Sigmoid colon (tissue), 7 donors: ENCODE measurements around the gene SLC23A3. TPM values are rescaled to one million over a fixed set of nuclear protein-coding genes. Genes with fewer than 3 reads are reported as not detected.

ENCODE experiments used
- DNase-seq: peaks from one replicate; pipeline ENCODE4 v3.0.0-alpha.2; 2019
- H3K27ac ChIP-seq, 4 donors: fragments of 200-600 bp; sonication (generic); one replicate each; pipeline ENCODE4 v1.5.1; 2016 to 2019; ENCODE audit warnings: mild to moderate bottlenecking in 1 of 4
- H3K27me3 ChIP-seq, 3 donors: fragments of 200-600 bp; sonication (generic); one replicate each; pipeline ENCODE4 v1.5.1; 2019; ENCODE audit warnings: mild to moderate bottlenecking in 1 of 3
- H3K36me3 ChIP-seq, 4 donors: fragments of 200-600 bp; sonication (generic); one replicate each; pipeline ENCODE4 v1.5.1; 2016 to 2019
- H3K4me1 ChIP-seq, 4 donors: fragments of 200-600 bp; sonication (generic); one replicate each; pipeline ENCODE4 v1.5.1; 2017 to 2019
- H3K4me3 ChIP-seq, 4 donors: fragments of 200-600 bp; sonication (generic); one replicate each; pipeline ENCODE4 v1.5.1; 2017 to 2019; ENCODE audit warnings: mild to moderate bottlenecking in 2 of 4, moderate library complexity in 1 of 4
- H3K9me3 ChIP-seq, 4 donors: fragments of 200-600 bp in 3 of 4; sonication (generic) in 3 of 4; one replicate each; pipeline versions ENCODE4 v1.5.1 to v1.6.1; 2013 to 2019
- EP300 ChIP-seq, 4 donors: sonication (generic); formaldehyde crosslinking; IDR thresholded peaks; one replicate each; pipeline ENCODE4 v1.6.1; 2017; ENCODE audit warnings: antibody characterized with exemption in 4 of 4
- POLR2A ChIP-seq, 2 donors: fragments of 450-650 bp; IDR thresholded peaks; one replicate each; pipeline ENCODE4 v1.6.1; 2016; ENCODE audit warnings: antibody characterized with exemption in 2 of 2, mild to moderate bottlenecking in 2 of 2, moderate library complexity in 2 of 2
- POLR2AphosphoS5 ChIP-seq, 4 donors: sonication (generic); formaldehyde crosslinking; IDR thresholded peaks; one replicate each; pipeline ENCODE4 v1.6.1; 2017; ENCODE audit warnings: antibody characterized with exemption in 4 of 4
- WGBS, 2 donors: extraction: QIAGEN DNeasy Blood & Tissue Kit; methylation state at CpG; one replicate each; pipeline ENCODE4 v1.1.7; 2013; 5-methylcytosine and 5-hydroxymethylcytosine counted together
- intact Hi-C: fragments of 100-400 bp; cut with DNase I; formaldehyde crosslinking; loops from one replicate; pipeline ENCODE4 v1.15.1; 2023
- polyA plus RNA-seq, 3 donors: library from polyadenylated mRNA; stranded (reverse); fragments of 200-250 nt; gene quantifications; one replicate each; pipeline ENCODE4 v1.2.3, GENCODE V29; 2013
- total RNA-seq, 4 donors: library from RNA; depleted of rRNA; stranded (reverse); fragments of >200 nt; gene quantifications; one replicate each; pipeline ENCODE4 v1.1.0, GENCODE V29; 2016
- TF ChIP-seq, protein P1 (sequence below), 4 experiments: fragments of 450-650 bp in 3 of 4; fragments of 200-600 bp in 1 of 4; IDR thresholded peaks; one replicate each; pipeline ENCODE4 v1.5.1; 2016 to 2019; ENCODE audit warnings: antibody characterized with exemption in 4 of 4, mild to moderate bottlenecking in 3 of 4, moderate library complexity in 2 of 4
- donor health status: healthy with polysubstance abuse.
- donor health status: Bipolar disorder and iron deficiency.
- donor health status: healthy.

The SLC23A3 gene
- total and polyA plus RNA-seq, 7 donors = 0.14 to 6.5 (median 0.99) TPM

GRCh38 chr2:219158025-219158424, 11.8 kb downstream of the SLC23A3 start:
- intact Hi-C loops = loop anchor here (10.0 kb wide), 1 partner anchor 163 kb away; the partner anchor contains the start of gene CRYBA2

GRCh38 chr2:219157396-219157795, 12.4 kb downstream of the SLC23A3 start:
- H3K36me3 ChIP-seq = peaks cover 0 to 27% (median 16%) of the 10 kb centered on the region in 4 donors

More at GRCh38 chr2:219158025-219158424, 11.8 kb downstream of the SLC23A3 start:
- Histone ChIP-seq H3K4me3 (no peak overlapping the region), H3K36me3 (peaks cover 0 to 25% (median 16%) of the 10 kb centered on the region in 4 donors), H3K27me3 (no peaks in the 10 kb centered on the region), H3K4me1 (peaks cover 0 to 13% (median 10%) of the 10 kb centered on the region in 4 donors), H3K27ac (no peak overlapping the region), H3K9me3 (no peaks in the 10 kb centered on the region)
- no peak for DNase-seq
- TF ChIP-seq POLR2A (IDR thresholded peaks at IDR 0.05) (no peak), EP300 (IDR thresholded peaks at IDR 0.05) (no peak), POLR2AphosphoS5 (IDR thresholded peaks at IDR 0.05) (no peak)
- TF ChIP-seq, protein P1, sequence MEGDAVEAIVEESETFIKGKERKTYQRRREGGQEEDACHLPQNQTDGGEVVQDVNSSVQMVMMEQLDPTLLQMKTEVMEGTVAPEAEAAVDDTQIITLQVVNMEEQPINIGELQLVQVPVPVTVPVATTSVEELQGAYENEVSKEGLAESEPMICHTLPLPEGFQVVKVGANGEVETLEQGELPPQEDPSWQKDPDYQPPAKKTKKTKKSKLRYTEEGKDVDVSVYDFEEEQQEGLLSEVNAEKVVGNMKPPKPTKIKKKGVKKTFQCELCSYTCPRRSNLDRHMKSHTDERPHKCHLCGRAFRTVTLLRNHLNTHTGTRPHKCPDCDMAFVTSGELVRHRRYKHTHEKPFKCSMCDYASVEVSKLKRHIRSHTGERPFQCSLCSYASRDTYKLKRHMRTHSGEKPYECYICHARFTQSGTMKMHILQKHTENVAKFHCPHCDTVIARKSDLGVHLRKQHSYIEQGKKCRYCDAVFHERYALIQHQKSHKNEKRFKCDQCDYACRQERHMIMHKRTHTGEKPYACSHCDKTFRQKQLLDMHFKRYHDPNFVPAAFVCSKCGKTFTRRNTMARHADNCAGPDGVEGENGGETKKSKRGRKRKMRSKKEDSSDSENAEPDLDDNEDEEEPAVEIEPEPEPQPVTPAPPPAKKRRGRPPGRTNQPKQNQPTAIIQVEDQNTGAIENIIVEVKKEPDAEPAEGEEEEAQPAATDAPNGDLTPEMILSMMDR (IDR thresholded peaks at IDR 0.05) = no peak
- 78 to 90% methylated on average over 4 of the region's 4 CpGs for WGBS, 2 donors

DNA sequence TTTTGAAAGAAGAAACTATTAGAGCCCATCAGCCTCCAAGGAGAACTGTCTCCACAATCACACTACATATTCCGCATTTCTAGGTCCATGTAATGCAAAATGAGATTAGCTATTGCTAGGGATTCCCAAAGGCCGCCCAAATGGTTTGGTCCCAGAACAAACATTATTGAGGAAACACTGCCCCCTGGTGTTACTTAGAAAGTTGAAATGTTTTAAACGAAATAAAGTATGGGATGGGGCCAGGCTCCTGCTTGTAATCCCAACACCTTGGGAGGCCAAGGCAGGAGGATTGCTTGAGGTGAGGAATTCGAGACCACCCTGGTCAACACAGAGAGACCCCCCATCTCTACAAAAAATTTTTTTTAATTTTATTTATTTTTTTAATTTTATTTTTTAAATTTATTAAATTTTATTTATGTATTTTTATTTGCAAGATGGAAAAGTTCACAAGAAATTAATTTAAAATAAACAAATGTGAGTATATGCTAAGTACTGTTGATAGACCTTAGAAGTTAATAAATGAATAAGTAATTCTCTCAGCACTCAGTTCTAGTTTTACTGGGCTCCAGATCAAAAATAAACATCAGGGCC, 14.7 kb downstream of the SLC23A3 start:
- Histone ChIP-seq H3K4me3 (no peak overlapping the region), H3K4me1 (peaks cover 0 to 6% (median 5%) of the 10 kb centered on the region in 4 donors), H3K36me3 (peaks cover 0 to 38% (median 20%) of the 10 kb centered on the region in 4 donors), H3K27me3 (no peaks in the 10 kb centered on the region), H3K27ac (no peak overlapping the region), H3K9me3 (no peaks in the 10 kb centered on the region)
- 3 to 16% methylated on average over 4 of the region's 4 CpGs for WGBS, 2 donors
- no peak for DNase-seq
- intact Hi-C loops = loop anchor here (1.0 to 10.0 kb wide), 2 partner anchors 126 to 160 kb away; partner anchors contain the start of gene CRYBA2
- TF ChIP-seq POLR2AphosphoS5 (IDR thresholded peaks at IDR 0.05) (no peak), POLR2A (IDR thresholded peaks at IDR 0.05) (no peak), EP300 (IDR thresholded peaks at IDR 0.05) (no peak)
- TF ChIP-seq, protein P1 (IDR thresholded peaks at IDR 0.05) = peak in 3 of 4 experiments; percentile 47 to 64 (median 62)

More at GRCh38 chr2:219157396-219157795, 12.4 kb downstream of the SLC23A3 start:
- WGBS, 2 donors = 92 to 95% methylated on average over 8 of the region's 8 CpGs
- no peak overlapping the region for H3K4me3 ChIP-seq
- no peaks in the 10 kb centered on the region for H3K27me3 ChIP-seq
- no peaks in the 10 kb centered on the region for H3K9me3 ChIP-seq
- no peak for DNase-seq
- H3K27ac ChIP-seq = no peak overlapping the region
- TF ChIP-seq EP300 (IDR thresholded peaks at IDR 0.05) (no peak), POLR2AphosphoS5 (IDR thresholded peaks at IDR 0.05) (no peak), POLR2A (IDR thresholded peaks at IDR 0.05) (no peak)
- TF ChIP-seq, protein P1 (IDR thresholded peaks at IDR 0.05) = no peak
- peaks cover 0 to 13% (median 10%) of the 10 kb centered on the region in 4 donors for H3K4me1 ChIP-seq
- intact Hi-C loops = loop anchor here (2.0 to 10.0 kb wide), 2 partner anchors 99 to 163 kb away; partner anchors contain the start of gene CRYBA2

GRCh38 chr2:219149667-219150066, 20.2 kb downstream of the SLC23A3 start:
- intact Hi-C loops = loop anchor here (10.0 kb wide), 1 partner anchor 155 kb away; the partner anchor contains the start of gene CRYBA2
- no peaks in the 10 kb centered on the region for H3K27me3 ChIP-seq
- 4 to 41% methylated on average over 1 of the region's 1 CpG for WGBS, 2 donors

More at GRCh38 chr2:219149667-219150066, 20.2 kb downstream of the SLC23A3 start:
- no peak for TF ChIP-seq POLR2AphosphoS5 (IDR thresholded peaks at IDR 0.05)
- no peak for TF ChIP-seq EP300 (IDR thresholded peaks at IDR 0.05)
- TF ChIP-seq, protein P1 (IDR thresholded peaks at IDR 0.05) = no peak
- no peak for TF ChIP-seq POLR2A (IDR thresholded peaks at IDR 0.05)
- Histone ChIP-seq H3K9me3 (no peaks in the 10 kb centered on the region), H3K4me1 (peaks cover 0 to 9% (median 2%) of the 10 kb centered on the region in 4 donors), H3K4me3 (no peak overlapping the region), H3K27ac (no peak overlapping the region), H3K36me3 (peaks cover 5 to 64% (median 38%) of the 10 kb centered on the region in 4 donors)
- DNase-seq = no peak
